NT2/D1 (cell line): Measurements from ENCODE around the gene MCCC1.

Experiments used
- SUZ12 ChIP-seq: IDR thresholded peaks from 2 replicates; pipeline ENCODE4 v1.6.1; 2011; ENCODE audit not compliant: insufficient read length, insufficient read depth; ENCODE audit errors: extremely low read depth
- ZNF274 ChIP-seq: IDR thresholded peaks from 2 replicates; pipeline ENCODE4 v1.6.1; 2011; ENCODE audit warnings: mild to moderate bottlenecking, low read depth, low read length

GRCh38 chr3:183074881-183075280, 24.4 kb downstream of the MCCC1 start:
- TF ChIP-seq ZNF274 (no peak), SUZ12 (no peak)
